Trophoblast cell (in vitro differentiated cells and primary cell): ENCODE data around the gene PKD1L1.

Experiments
- DNase-seq, 2 donors: peaks; one replicate each; pipeline ENCODE4 v3.0.0-alpha.2; 2016
- H2AFZ ChIP-seq: 2 replicates; pipeline ENCODE4 v1.6.1; 2013; ENCODE audit warnings: low read length, moderate library complexity, mild to moderate bottlenecking; ENCODE audit not compliant: insufficient read depth, poor library complexity
- H2AK5ac ChIP-seq: 2 replicates; pipeline ENCODE4 v1.6.1; 2013; ENCODE audit warnings: mild to moderate bottlenecking, low read length
- H2BK120ac ChIP-seq: 2 replicates; pipeline ENCODE4 v1.6.1; 2013; ENCODE audit warnings: low read length, mild to moderate bottlenecking, moderate library complexity; ENCODE audit not compliant: insufficient read depth, poor library complexity
- H2BK12ac ChIP-seq: 2 replicates; pipeline ENCODE4 v1.6.1; 2013; ENCODE audit warnings: mild to moderate bottlenecking, low read length, moderate library complexity
- H2BK5ac ChIP-seq: 2 replicates; pipeline ENCODE4 v1.6.1; 2013; ENCODE audit warnings: low read length, low read depth, moderate library complexity, mild to moderate bottlenecking; ENCODE audit not compliant: poor library complexity
- H3K14ac ChIP-seq: 2 replicates; pipeline ENCODE4 v1.6.1; 2013; ENCODE audit warnings: mild to moderate bottlenecking, low read length
- H3K18ac ChIP-seq: 2 replicates; pipeline ENCODE4 v1.6.1; 2013; ENCODE audit warnings: mild to moderate bottlenecking, low read length
- H3K23ac ChIP-seq: 2 replicates; pipeline ENCODE4 v1.6.1; 2013; ENCODE audit warnings: low read length
- H3K27ac ChIP-seq: 2 replicates; pipeline ENCODE4 v1.5.1; 2013; ENCODE audit warnings: low read depth, mild to moderate bottlenecking, inconsistent platforms, low read length, moderate library complexity
- H3K27me3 ChIP-seq: 2 replicates; pipeline ENCODE4 v1.6.1; 2013; ENCODE audit warnings: inconsistent platforms, mild to moderate bottlenecking, low read length, moderate library complexity; ENCODE audit not compliant: insufficient read depth
- H3K36me3 ChIP-seq, 2 experiments: 1 replicate in 1 of 2; 2 replicates in 1 of 2; pipeline ENCODE4 v1.6.1; 2013; ENCODE audit warnings: low read length in 2 of 2, mild to moderate bottlenecking in 2 of 2, moderate library complexity in 1 of 2; ENCODE audit not compliant: insufficient read depth in 2 of 2, control insufficient read depth in 1 of 2
- H3K4ac ChIP-seq: 2 replicates; pipeline ENCODE4 v1.6.1; 2013; ENCODE audit warnings: low read depth, mild to moderate bottlenecking, low read length, moderate library complexity
- H3K4me1 ChIP-seq, 2 experiments: 1 replicate in 1 of 2; 2 replicates in 1 of 2; pipeline ENCODE4 v1.6.1; 2013; ENCODE audit warnings: low read length in 2 of 2, mild to moderate bottlenecking in 2 of 2, moderate library complexity in 1 of 2; ENCODE audit not compliant: insufficient read depth in 2 of 2, control insufficient read depth in 1 of 2
- H3K4me2 ChIP-seq: 2 replicates; pipeline ENCODE4 v1.6.1; 2013; ENCODE audit warnings: inconsistent platforms, mild to moderate bottlenecking, low read length, moderate library complexity
- H3K4me3 ChIP-seq: 2 replicates; pipeline ENCODE4 v1.5.1; 2013; ENCODE audit warnings: mild to moderate bottlenecking, low read depth, low read length, inconsistent platforms
- H3K79me1 ChIP-seq: one replicate; pipeline ENCODE4 v1.6.1; 2013; ENCODE audit warnings: low read length
- H3K79me2 ChIP-seq: 2 replicates; pipeline ENCODE4 v1.6.1; 2013; ENCODE audit warnings: low read length, mild to moderate bottlenecking; ENCODE audit not compliant: control insufficient read depth, insufficient read depth, poor library complexity
- H3K9ac ChIP-seq: 2 replicates; pipeline ENCODE4 v1.6.1; 2013; ENCODE audit warnings: mild to moderate bottlenecking, low read length
- H3K9me3 ChIP-seq: 2 replicates; pipeline ENCODE4 v1.6.1; 2013; ENCODE audit warnings: low read depth, mild to moderate bottlenecking, control low read depth, inconsistent platforms, low read length; ENCODE audit not compliant: insufficient read depth
- H4K12ac ChIP-seq: 2 replicates; pipeline ENCODE4 v1.6.1; 2013; ENCODE audit warnings: low read depth, mild to moderate bottlenecking, low read length, moderate library complexity
- H4K8ac ChIP-seq: 2 replicates; pipeline ENCODE4 v1.6.1; 2013; ENCODE audit warnings: low read depth, mild to moderate bottlenecking, low read length, moderate library complexity
- H4K91ac ChIP-seq: one replicate; pipeline ENCODE4 v1.6.1; 2013; ENCODE audit warnings: low read depth, mild to moderate bottlenecking, low read length, moderate library complexity
- WGBS: extraction: QIAGEN DNeasy Blood & Tissue Kit; methylation state at CpG from one replicate; pipeline ENCODE4 v1.1.7; 2013; ENCODE audit warnings: missing lambda C conversion rate; ENCODE audit not compliant: insufficient read length, insufficient coverage; ENCODE audit errors: extremely low coverage; 5-methylcytosine and 5-hydroxymethylcytosine counted together

Gene PKD1L1

GRCh38 chr7:47973739-47974138 lies 25.5 kb upstream of the PKD1L1 start:
- no CpG with 5 or more reads among the region's 1 CpG for WGBS
- H2BK120ac ChIP-seq: no peak overlapping the region
- no peak overlapping the region for H2AK5ac ChIP-seq

GRCh38 chr7:47970761-47971160 lies 22.5 kb upstream of the PKD1L1 start:
- Histone ChIP-seq H3K4me1 (peaks cover 0 to 2% of the 10 kb centered on the region in 2 experiments), H3K4me3 (no peak overlapping the region)

More at GRCh38 chr7:47973739-47974138, 25.5 kb upstream of the PKD1L1 start:
- H3K27me3 ChIP-seq: no peaks in the 10 kb centered on the region
- H3K27ac ChIP-seq: no peak overlapping the region
- H4K12ac ChIP-seq: no peak overlapping the region
- H3K4me2 ChIP-seq: no peak overlapping the region
- H3K9me3 ChIP-seq: no peaks in the 10 kb centered on the region
- H3K79me1 ChIP-seq: no peaks in the 10 kb centered on the region
- H3K18ac ChIP-seq: no peak overlapping the region
- no peak overlapping the region for H3K23ac ChIP-seq
- H3K14ac ChIP-seq: no peak overlapping the region
- no peak overlapping the region for H2BK12ac ChIP-seq
- peaks cover 23 to 50% of the 10 kb centered on the region in 2 experiments for H3K36me3 ChIP-seq
- DNase-seq: no peak
- H3K9ac ChIP-seq: no peak overlapping the region
- H3K79me2 ChIP-seq: no peaks in the 10 kb centered on the region
- no peak overlapping the region for H4K91ac ChIP-seq
- H3K4me3 ChIP-seq: no peak overlapping the region
- peaks cover 0 to 4% of the 10 kb centered on the region in 2 experiments for H3K4me1 ChIP-seq
- H2AFZ ChIP-seq: no peak overlapping the region
- no peak overlapping the region for H4K8ac ChIP-seq
- H3K4ac ChIP-seq: no peak overlapping the region
- H2BK5ac ChIP-seq: no peak overlapping the region

GRCh38 chr7:47968847-47969774 lies 20.8 kb upstream of the PKD1L1 start:
- Histone ChIP-seq H3K79me1 (no peaks in the 10 kb centered on the region), H4K91ac (no peak overlapping the region), H3K4me3 (no peak overlapping the region), H3K4me2 (no peak overlapping the region), H3K9me3 (no peaks in the 10 kb centered on the region), H3K14ac (no peak overlapping the region), H2BK5ac (no peak overlapping the region), H4K12ac (no peak overlapping the region), H3K4me1 (peaks cover 0 to 2% of the 10 kb centered on the region in 2 experiments), H3K4ac (no peak overlapping the region), H3K23ac (no peak overlapping the region), H2AK5ac (no peak overlapping the region), H4K8ac (no peak overlapping the region), H3K9ac (no peak overlapping the region), H3K36me3 (peaks cover 36 to 50% of the 10 kb centered on the region in 2 experiments), H2AFZ (no peak overlapping the region), H3K18ac (no peak overlapping the region), H3K79me2 (no peaks in the 10 kb centered on the region), H3K27ac (no peak overlapping the region), H2BK120ac (no peak overlapping the region), H2BK12ac (no peak overlapping the region), H3K27me3 (no peaks in the 10 kb centered on the region)
- peak; percentile 48 to 79 for DNase-seq
- no CpG with 5 or more reads among the region's 5 CpGs for WGBS

More at GRCh38 chr7:47970761-47971160, 22.5 kb upstream of the PKD1L1 start:
- Histone ChIP-seq H2BK12ac (no peak overlapping the region), H2AK5ac (no peak overlapping the region), H3K79me2 (no peaks in the 10 kb centered on the region), H3K9ac (no peak overlapping the region), H2BK5ac (no peak overlapping the region), H3K4ac (no peak overlapping the region), H3K18ac (no peak overlapping the region), H3K27ac (no peak overlapping the region), H3K36me3 (peaks cover 32 to 49% of the 10 kb centered on the region in 2 experiments), H3K23ac (no peak overlapping the region), H2BK120ac (no peak overlapping the region), H4K12ac (no peak overlapping the region), H4K8ac (no peak overlapping the region), H3K14ac (no peak overlapping the region), H3K4me2 (no peak overlapping the region), H3K9me3 (no peaks in the 10 kb centered on the region), H2AFZ (no peak overlapping the region), H3K79me1 (no peaks in the 10 kb centered on the region), H3K27me3 (no peaks in the 10 kb centered on the region), H4K91ac (no peak overlapping the region)
- no peak for DNase-seq
- WGBS: no CpG with 5 or more reads among the region's 1 CpG

- H3K4me3 ChIP-seq: no peak overlapping the region
- no peak overlapping the region for H4K12ac ChIP-seq
- no peak overlapping the region for H3K9ac ChIP-seq
- no peaks in the 10 kb centered on the region for H3K79me2 ChIP-seq
- no peak overlapping the region for H4K91ac ChIP-seq
- H3K4ac ChIP-seq: no peak overlapping the region
- no peak for DNase-seq
- H2AFZ ChIP-seq: no peak overlapping the region
- no peak overlapping the region for H3K14ac ChIP-seq
- peaks cover 36 to 49% of the 10 kb centered on the region in 2 experiments for H3K36me3 ChIP-seq
- WGBS: no CpG with 5 or more reads among the region's 2 CpGs
- H3K27me3 ChIP-seq: no peaks in the 10 kb centered on the region
- no peak overlapping the region for H2AK5ac ChIP-seq
- H3K79me1 ChIP-seq: no peaks in the 10 kb centered on the region
- H3K4me2 ChIP-seq: no peak overlapping the region
- no peak overlapping the region for H3K18ac ChIP-seq
- no peak overlapping the region for H3K23ac ChIP-seq
- H3K27ac ChIP-seq: no peak overlapping the region
- H2BK5ac ChIP-seq: no peak overlapping the region
- no peak overlapping the region for H2BK120ac ChIP-seq
- no peak overlapping the region for H4K8ac ChIP-seq
- no peaks in the 10 kb centered on the region for H3K9me3 ChIP-seq
- H3K4me1 ChIP-seq: peaks cover 0 to 2% of the 10 kb centered on the region in 2 experiments
- H2BK12ac ChIP-seq: no peak overlapping the region
Measured at GRCh38 chr7:47967708-47968107, 19.4 kb upstream of the PKD1L1 start.
